ENCODE results near the gene GPR146. TPM values are rescaled to one million over a fixed set of nuclear protein-coding genes. Genes with fewer than 3 reads are reported as not detected.
A peak's percentile ranks its signal among the peaks of the same experiment; 100 is the strongest.

The GPR146 gene
- total and polyA plus RNA-seq, 2 of the 4 experiments (the other 2 are of a cell fraction) = 2.2 to 3.4 TPM

GRCh38 chr7:1053002-1053411 is 8.7 kb downstream of the GPR146 start:
- Histone ChIP-seq H4K20me1 (ENCODE audit: insufficient read depth, low read length) (peaks cover 38% of the 10 kb centered on the region), H2BK20ac (ENCODE audit: low read depth, low read length) (no peak overlapping the region), H3K79me1 (ENCODE audit: low read depth in 1 of 2, low read length in 2 of 2) (peaks cover 3 to 7% of the 10 kb centered on the region in 2 experiments; a peak in 1 of 4 replicates), H3K56ac (ENCODE audit: extremely low read depth, insufficient read depth, low read length) (no peak overlapping the region), H3K27me3 (ENCODE audit: control insufficient read depth, insufficient read depth, low read length) (no peaks in the 10 kb centered on the region), H3K9ac (ENCODE audit: low read depth, low read length) (no peak overlapping the region), H3K18ac (ENCODE audit: low read depth, low read length) (no peak overlapping the region), H4K8ac (ENCODE audit: low read depth in 2 of 2, low read length in 2 of 2) (no peak overlapping the region), H3K4me3 (ENCODE audit: insufficient read depth, low read depth, low read length) (no peak overlapping the region), H2BK120ac (ENCODE audit: low read depth, low read length) (no peak overlapping the region), H3K23ac (ENCODE audit: low read depth, low read length) (no peak overlapping the region), H4K5ac (ENCODE audit: low read depth, low read length) (no peak overlapping the region), H3K9me1 (ENCODE audit: insufficient read depth, low read length) (no peaks in the 10 kb centered on the region; the same call in 1 of the 2 replicates), H3K9me3 (ENCODE audit: control insufficient read depth, insufficient read depth, low read length) (no peaks in the 10 kb centered on the region), H4K91ac (ENCODE audit: insufficient read depth, low read depth, low read length) (no peak overlapping the region), H3K36me3 (ENCODE audit: control insufficient read depth, insufficient read depth, low read length) (peaks cover 3% of the 10 kb centered on the region; the same call in 1 of the 2 replicates), H2BK5ac (ENCODE audit: low read depth, low read length, poor library complexity, severe bottlenecking) (no peak overlapping the region), H2AK9ac (replicated peaks; ENCODE audit: low read depth, low read length, poor library complexity) (peak overlapping the region; percentile 42), H2BK15ac (ENCODE audit: low read depth, low read length) (no peak overlapping the region), H2AK5ac (ENCODE audit: low read depth, low read length) (no peak overlapping the region), H3K27ac (ENCODE audit: insufficient read depth, low read length) (no peak overlapping the region), H3K14ac (replicated peaks; ENCODE audit: low read depth, low read length) (no peak overlapping the region), H2AFZ (replicated peaks; ENCODE audit: low read length, poor library complexity) (no peak overlapping the region), H3K4me1 (ENCODE audit: control insufficient read depth, insufficient read depth, low read length) (no peaks in the 10 kb centered on the region; the same call in 1 of the 2 replicates), H3K4ac (ENCODE audit: low read depth, low read length) (no peak overlapping the region), H3K4me2 (ENCODE audit: low read depth, low read length) (no peak overlapping the region)
- in situ Hi-C loops (cut with MboI; ENCODE audit: low sequenced_read_pairs) (no loop called here), intact Hi-C loops (cut with micrococcal nuclease) (no loop called here), dilution Hi-C loops (cut with HindIII; ENCODE audit: low sequenced_read_pairs, unreplicated experiment) (no loop called here)
- 85% methylated on average over 5 of the region's 17 CpGs; no CpG with 5 or more reads in 1 of the 2 experiments for WGBS, 2 experiments (ENCODE audit: extremely low coverage in 2 of 2, insufficient read length in 1 of 2)
- CTCF ChIA-PET = no interaction called here
- no TSS peak for BruUV-seq (replicated peaks)
- TF ChIP-seq MAFK (IDR thresholded peaks at IDR 0.05; ENCODE audit: low read depth, low read length) (no peak), MXI1 (IDR thresholded peaks at IDR 0.05; ENCODE audit: borderline replicate concordance, low read depth, low read length) (no peak), CTCF (conservative IDR thresholded peaks at IDR 0.05; ENCODE audit: low read depth, low read length) (no peak), USF2 (IDR thresholded peaks at IDR 0.05; ENCODE audit: low read depth, low read length) (no peak), RAD21 (IDR thresholded peaks at IDR 0.05; ENCODE audit: low read length) (no peak), FOS (IDR thresholded peaks at IDR 0.05; ENCODE audit: low read depth, low read length) (no peak), POLR2A (IDR thresholded peaks at IDR 0.05; ENCODE audit: low read depth, low read length) (no peak), SMC3 (IDR thresholded peaks at IDR 0.05; ENCODE audit: low read depth, low read length) (no peak)
- TF ChIP-seq, protein P1, sequence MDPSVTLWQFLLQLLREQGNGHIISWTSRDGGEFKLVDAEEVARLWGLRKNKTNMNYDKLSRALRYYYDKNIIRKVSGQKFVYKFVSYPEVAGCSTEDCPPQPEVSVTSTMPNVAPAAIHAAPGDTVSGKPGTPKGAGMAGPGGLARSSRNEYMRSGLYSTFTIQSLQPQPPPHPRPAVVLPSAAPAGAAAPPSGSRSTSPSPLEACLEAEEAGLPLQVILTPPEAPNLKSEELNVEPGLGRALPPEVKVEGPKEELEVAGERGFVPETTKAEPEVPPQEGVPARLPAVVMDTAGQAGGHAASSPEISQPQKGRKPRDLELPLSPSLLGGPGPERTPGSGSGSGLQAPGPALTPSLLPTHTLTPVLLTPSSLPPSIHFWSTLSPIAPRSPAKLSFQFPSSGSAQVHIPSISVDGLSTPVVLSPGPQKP (IDR thresholded peaks at IDR 0.05; ENCODE audit: borderline replicate concordance, low read depth, low read length) = no peak
- ATAC-seq (ENCODE audit: low read depth) = no peak
- no peak for DNase-seq
- POLR2A ChIA-PET (ENCODE audit: unreplicated experiment) = interaction anchor here (0.5 kb wide), 1 partner anchor 33 kb away, joined by 3 read pairs; no protein-coding TSS in a partner anchor
